ENCODE measurements around the gene C1S.

- TF ChIP-seq CTCF (IDR thresholded peaks at IDR 0.05) (no peak), EZH2 (IDR thresholded peaks at IDR 0.05; ENCODE audit: borderline replicate concordance, insufficient read depth, low read depth, low read length, poor library complexity, severe bottlenecking) (no peak)
Measured at GRCh38 chr12:7046383-7047105, 14.0 kb upstream of the C1S start.
